Mucosa of gallbladder (tissue), 1 donor: Measurements from ENCODE around the gene NUDT1. TPM values are rescaled to one million over a fixed set of nuclear protein-coding genes. Genes with fewer than 3 reads are reported as not detected.

Experiments used
- DNase-seq: peaks from one replicate; pipeline ENCODE4 v3.0.0-alpha.2; 2020; ENCODE audit warnings: low spot score
- total RNA-seq: library from RNA; stranded (reverse); gene quantifications from one replicate; pipeline ENCODE4 v1.2.1, GENCODE V29; 2021
- donor health status: DM: no; HTN: no; CAD: no.

The NUDT1 gene
- 11.6 TPM for total RNA-seq

- DNase-seq = peak; percentile 74
These were observed at the start of gene NUDT1, which contains the start of gene MRM2 for GRCh38 chr7:2241580-2242540. Gene NUDT1, plus strand, starts transcription at chr7:2242226. Its CDS starts 2,349 bp downstream, at chr7:2244575. Gene MRM2, minus strand, starts transcription at chr7:2242205. Its CDS starts 36 bp downstream, at chr7:2242169.

GRCh38 chr7:2192831-2193534, 49.0 kb upstream of the NUDT1 start:
- no peak for DNase-seq

GRCh38 chr7:2193575-2194305, 48.3 kb upstream of the NUDT1 start:
- DNase-seq = no peak

- no peak for DNase-seq
These were observed 46.4 kb upstream of the NUDT1 start for GRCh38 chr7:2195400-2196246.

- no peak for DNase-seq
These were observed 45.3 kb upstream of the NUDT1 start for GRCh38 chr7:2196381-2197378.

GRCh38 chr7:2197436-2198155, 44.4 kb upstream of the NUDT1 start:
- DNase-seq = no peak

- no peak for DNase-seq
These were observed 43.8 kb upstream of the NUDT1 start for GRCh38 chr7:2198206-2198605.

GRCh38 chr7:2198760-2199159, 43.3 kb upstream of the NUDT1 start:
- DNase-seq = no peak

- DNase-seq = no peak
These were observed 42.5 kb upstream of the NUDT1 start for GRCh38 chr7:2199528-2199927.

GRCh38 chr7:2199956-2200583, 42.0 kb upstream of the NUDT1 start:
- no peak for DNase-seq

- no peak for DNase-seq
These were observed 41.4 kb upstream of the NUDT1 start for GRCh38 chr7:2200584-2200980.

GRCh38 chr7:2201128-2201527, 40.9 kb upstream of the NUDT1 start:
- no peak for DNase-seq

- DNase-seq = no peak
These were observed 40.2 kb upstream of the NUDT1 start for GRCh38 chr7:2201686-2202360.

- no peak for DNase-seq
These were observed 39.7 kb upstream of the NUDT1 start for GRCh38 chr7:2202361-2202761.

GRCh38 chr7:2202901-2203765, 38.9 kb upstream of the NUDT1 start:
- no peak for DNase-seq

GRCh38 chr7:2203766-2204300, 38.2 kb upstream of the NUDT1 start:
- peak; percentile 15 for DNase-seq

GRCh38 chr7:2204446-2204845, 37.6 kb upstream of the NUDT1 start:
- no peak for DNase-seq
